K562 (cell line): ENCODE data around the gene TMEM43. TPM values are rescaled to one million over a fixed set of nuclear protein-coding genes. Genes with fewer than 3 reads are reported as not detected.

Source experiments
- ATAC-seq: fragments of 200-7000 bp; cut with Tn5 transposase; 3 replicates; pipeline ENCODE4 v1.9.1; 2020; ENCODE audit warnings: moderate library complexity
- BruUV-seq: library from RNA; stranded (reverse); fragments of 400-500 nt; replicated peaks from 2 replicates; lab custom pipeline; 2021; lab: Mats Ljungman, UMichigan
- CTCF ChIA-PET: fragments of 300-600 bp; formaldehyde crosslinking; extraction: SDS; loops from one replicate; lab custom pipeline; 2021; ENCODE audit warnings: low intra/inter-chr PET ratio; lab: Yijun Ruan, JAX
- POLR2A ChIA-PET: fragments of 300-600, 350-650 bp; sonication (Branson Sonifier 250); formaldehyde crosslinking; extraction: SDS; loops from one replicate; lab custom pipeline; 2021; ENCODE audit warnings: antibody characterized with exemption, inconsistent platforms; lab: Yijun Ruan, JAX
- DNase-seq, 4 experiments: peaks; one replicate each; pipeline versions ENCODE4 v3.0.0 to v3.0.0-alpha.2; 2011 to 2018; ENCODE audit warnings: low spot score in 3 of 4, mixed read lengths in 3 of 4; ENCODE audit errors: extremely low read depth in 1 of 4
- FAIRE-seq: peaks from 2 replicates; lab custom pipeline; 2011; peaks lifted over from hg19 to GRCh38; lab: Jason Lieb, UNC
- H2AFZ ChIP-seq: 2 replicates; pipeline ENCODE4 v1.6.0; 2011; ENCODE audit warnings: low read depth, low read length, control low read depth, inconsistent platforms
- H3K27ac ChIP-seq: fragments of 200-600 bp; 3 replicates; pipeline ENCODE4 v1.8.0; 2011; ENCODE audit warnings: low read depth, mild to moderate bottlenecking, control low read depth, inconsistent platforms, low read length, moderate library complexity, mixed read lengths; ENCODE audit errors: extremely low read depth
- H3K27me3 ChIP-seq, 2 experiments: fragments of 300-600 bp in 1 of 2; 2 replicates in 1 of 2; 3 replicates in 1 of 2; pipeline versions ENCODE4 v1.6.0 to v1.8.0; 2011; ENCODE audit warnings: inconsistent platforms in 2 of 2, low read length in 2 of 2, mild to moderate bottlenecking in 1 of 2, mixed read lengths in 1 of 2, moderate library complexity in 1 of 2; ENCODE audit not compliant: control insufficient read depth in 2 of 2, insufficient read depth in 2 of 2
- H3K36me3 ChIP-seq: fragments of 300-600 bp; 3 replicates; pipeline ENCODE4 v1.8.0; 2011; ENCODE audit warnings: mild to moderate bottlenecking, low read length, inconsistent platforms; ENCODE audit not compliant: control insufficient read depth, insufficient read depth
- H3K4me1 ChIP-seq, 2 experiments: fragments of 200-600 bp in 1 of 2; replicated peaks in 1 of 2; 2 replicates in 1 of 2; 3 replicates in 1 of 2; pipeline versions ENCODE4 v1.5.1 to v1.8.0; 2011; ENCODE audit warnings: inconsistent platforms in 2 of 2, low read length in 2 of 2, mild to moderate bottlenecking in 1 of 2, mixed read lengths in 1 of 2, moderate library complexity in 1 of 2; ENCODE audit not compliant: control insufficient read depth in 2 of 2, insufficient read depth in 2 of 2
- H3K4me2 ChIP-seq: 2 replicates; pipeline ENCODE4 v1.6.1; 2011; ENCODE audit warnings: low read length, control low read depth, inconsistent platforms, mixed read lengths; ENCODE audit not compliant: insufficient read depth
- H3K4me3 ChIP-seq: fragments of 200-600 bp; sonication (generic), shearing (Covaris generic); 2 replicates; pipeline ENCODE4 v1.5.1; 2016; ENCODE audit warnings: control low read depth, inconsistent platforms
- H3K79me2 ChIP-seq: fragments of 200-600 bp; 3 replicates; pipeline ENCODE4 v1.8.0; 2011; ENCODE audit warnings: low read length, inconsistent platforms; ENCODE audit not compliant: control insufficient read depth, insufficient read depth
- H3K9ac ChIP-seq, 2 experiments: 2 replicates each; pipeline versions ENCODE4 v1.6.0 to v1.6.1; 2011; ENCODE audit warnings: low read depth in 2 of 2, low read length in 2 of 2, control low read depth in 1 of 2, inconsistent platforms in 1 of 2, mild to moderate bottlenecking in 1 of 2, mixed read lengths in 1 of 2; ENCODE audit not compliant: insufficient read depth in 1 of 2
- H3K9me1 ChIP-seq: one replicate; pipeline ENCODE4 v1.6.0; 2011; ENCODE audit warnings: inconsistent platforms, mild to moderate bottlenecking, low read length, moderate library complexity; ENCODE audit not compliant: control insufficient read depth, insufficient read depth
- H3K9me3 ChIP-seq: replicated peaks from 2 replicates; pipeline ENCODE4 v1.5.1; 2011; ENCODE audit warnings: low read depth, low read length, inconsistent platforms; ENCODE audit not compliant: control insufficient read depth, insufficient read depth
- H4K20me1 ChIP-seq: replicated peaks from 2 replicates; pipeline ENCODE4 v1.6.1; 2011; ENCODE audit warnings: low read length, inconsistent platforms, mixed read lengths; ENCODE audit not compliant: control insufficient read depth, insufficient read depth
- CAMTA2 ChIP-seq: fragments of 250-450 bp; sonication (Bioruptor Pico); conservative IDR thresholded peaks from 2 replicates; pipeline ENCODE4 v1.5.1; 2022
- DEAF1 ChIP-seq: fragments of 450-650 bp; formaldehyde crosslinking; IDR thresholded peaks from 2 replicates; pipeline ENCODE4 v1.4.0; 2020; ENCODE audit warnings: mild to moderate bottlenecking, moderate library complexity
- KLF1 ChIP-seq: fragments of 450-650 bp; IDR thresholded peaks from 2 replicates; pipeline ENCODE4 v1.6.1; 2016; ENCODE audit warnings: missing genetic modification characterization, missing compliant biosample characterization
- TCFL5 ChIP-seq: fragments of 250-450 bp; sonication (Bioruptor Pico); conservative IDR thresholded peaks from 2 replicates; pipeline ENCODE4 v1.6.1; 2021; ENCODE audit warnings: mild to moderate bottlenecking, moderate library complexity, matching md5 sums
- ZBTB5 ChIP-seq: fragments of 450-650 bp; IDR thresholded peaks from 2 replicates; pipeline ENCODE4 v1.6.1; 2017; ENCODE audit warnings: antibody characterized with exemption
- ZHX1 ChIP-seq: fragments of 150-350 bp; conservative IDR thresholded peaks from 2 replicates; pipeline ENCODE4 v1.6.1; 2014; ENCODE audit warnings: low read length
- ZNF449 ChIP-seq: fragments of 250-450 bp; sonication (Bioruptor Pico); IDR thresholded peaks from 2 replicates; pipeline ENCODE4 v1.8.0; 2022; ENCODE audit warnings: moderate library complexity, mild to moderate bottlenecking, inconsistent platforms
- ZNF766 ChIP-seq: fragments of 200-800 bp; sonication (Bioruptor generic); conservative IDR thresholded peaks from 2 replicates; pipeline ENCODE4 v1.6.1; 2016; ENCODE audit warnings: missing genetic modification characterization, missing compliant biosample characterization
- WGBS: fragments of 100-300 bp; shearing (Covaris generic); methylation state at CpG from one replicate; pipeline ENCODE4 v1.1.6; 2016; ENCODE audit warnings: low coverage, mixed read lengths; ENCODE audit not compliant: insufficient coverage; ENCODE audit errors: missing lambda C conversion rate; 5-methylcytosine and 5-hydroxymethylcytosine counted together
- in situ Hi-C: fragments of 300-500 bp; cut with MboI; formaldehyde crosslinking; loops from 4 replicates; pipeline ENCODE4 v1.15.0; 2018; ENCODE audit warnings: inconsistent platforms, mixed read lengths
- intact Hi-C: fragments of 100-400 bp; cut with micrococcal nuclease; formaldehyde crosslinking; loops from 2 replicates; pipeline ENCODE4 v1.14.2; 2022
- polyA plus RNA-seq, 8 experiments: library from polyadenylated mRNA; depleted of rRNA in 4 of 8; stranded (reverse) in 5 of 8; unstranded in 3 of 8; fragments of >200 nt; fragmentation: Nextera tagmentation in 2 of 8; fragmentation: Illumina TruSeq in 1 of 8; extraction: Ambion mirVana in 2 of 8; extraction: Trizol in 1 of 8; gene quantifications; 2 replicates each; pipeline versions ENCODE4 v1.2.1 to v1.2.3, GENCODE V29; 2011 to 2014; ENCODE audit warnings: inconsistent platforms in 1 of 8, missing spikeins in 1 of 8
- total RNA-seq, 7 experiments: library from RNA; depleted of rRNA in 6 of 7; stranded (reverse); fragments of >200 nt in 6 of 7; fragmentation: Illumina TruSeq in 2 of 7; extraction: Trizol in 2 of 7; gene quantifications; 2 replicates each; pipeline versions ENCODE4 v1.2.1 to v1.2.3, GENCODE V29; 2011 to 2021; ENCODE audit warnings: low replicate concordance in 1 of 7

TMEM43 gene
- total and polyA plus RNA-seq, 9 of the 15 experiments (the other 6 are each of a cell fraction or from before 2014, with no cell fraction given) = 16.7 to 46.1 (median 35.7) TPM

- peaks cover 83% of the 10 kb centered on the region for H3K36me3 ChIP-seq
- peak overlapping the region in 1 of 2 experiments; percentile 31; a peak in 1 of 4 replicates for H3K9ac ChIP-seq
These were observed 9.0 kb downstream of the TMEM43 start for GRCh38 chr3:14133876-14134275.

More at GRCh38 chr3:14133876-14134275, 9.0 kb downstream of the TMEM43 start:
- BruUV-seq = no TSS peak
- Histone ChIP-seq H3K4me2 (no peak overlapping the region), H3K9me3 (no peaks in the 10 kb centered on the region), H3K79me2 (0 out of 3 replicates have a peak, but pooled peaks cover 1% of the 10 kb centered on the region), H3K27ac (no peak overlapping the region), H3K9me1 (no peaks in the 10 kb centered on the region), H3K4me3 (no peak overlapping the region), H3K27me3 (no peaks in the 10 kb centered on the region), H4K20me1 (no peaks in the 10 kb centered on the region; the same call in 1 of the 2 replicates), H3K4me1 (no peaks in the 10 kb centered on the region), H2AFZ (no peak overlapping the region)
- in situ Hi-C loops (no loop called here), intact Hi-C loops (no loop called here)
- DNase-seq = no peak
- 96% methylated on average over 5 of the region's 5 CpGs for WGBS
- ATAC-seq = no peak
- TF ChIP-seq KLF1 (tag) (no peak), ZNF766 (CRISPR knock-in tag) (no peak), DEAF1 (CRISPR knock-in tag) (no peak), TCFL5 (CRISPR knock-in tag) (no peak), ZHX1 (no peak), ZBTB5 (no peak), CAMTA2 (CRISPR knock-in tag) (no peak), ZNF449 (CRISPR knock-in tag) (no peak)
- ChIA-PET POLR2A (interaction anchor here (1.0 to 3.6 kb wide), 2 partner anchors 8 to 11 kb away, joined by 4 to 16 read pairs; no protein-coding TSS in a partner anchor), CTCF (no interaction called here)
- FAIRE-seq = no peak
